Mesothelial cell of epicardium (in vitro differentiated cells): ENCODE data around the gene MBD2. TPM values are rescaled to one million over a fixed set of nuclear protein-coding genes. Genes with fewer than 3 reads are reported as not detected.

ENCODE experiments used
- DNase-seq, 2 experiments: peaks; one replicate each; pipeline ENCODE4 v3.0.0; 2021; ENCODE audit warnings: low spot score in 2 of 2; ENCODE audit not compliant: unreplicated experiment in 2 of 2
- H3K27ac Mint-ChIP-seq: 2 replicates; pipeline ENCODE4 v1.8.0; 2021; ENCODE audit warnings: mixed read lengths
- H3K27me3 Mint-ChIP-seq: 2 replicates; pipeline ENCODE4 v1.8.0; 2021; ENCODE audit warnings: low read depth, mixed read lengths
- H3K36me3 Mint-ChIP-seq: 2 replicates; pipeline ENCODE4 v1.8.0; 2021; ENCODE audit warnings: mixed read lengths
- H3K4me1 Mint-ChIP-seq: 2 replicates; pipeline ENCODE4 v1.8.0; 2021; ENCODE audit warnings: mixed read lengths
- H3K4me3 Mint-ChIP-seq: 2 replicates; pipeline ENCODE4 v1.8.0; 2021; ENCODE audit warnings: mild to moderate bottlenecking, moderate library complexity, mixed read lengths
- H3K9me3 Mint-ChIP-seq: 2 replicates; pipeline ENCODE4 v1.8.0; 2021; ENCODE audit warnings: mixed read lengths
- total RNA-seq: library from RNA; stranded (reverse); gene quantifications from 3 replicates; pipeline ENCODE4 v1.2.1, GENCODE V29; 2021
- TF ChIP-seq, protein P1 (sequence below): fragments of 200-600 bp; sonication (generic); IDR thresholded peaks from one replicate; pipeline ENCODE4 v1.5.0; 2021; ENCODE audit warnings: antibody characterized with exemption; ENCODE audit not compliant: unreplicated experiment

Gene MBD2
- total RNA-seq, 1 donor from 2014 or later: 66.0 TPM

DNA sequence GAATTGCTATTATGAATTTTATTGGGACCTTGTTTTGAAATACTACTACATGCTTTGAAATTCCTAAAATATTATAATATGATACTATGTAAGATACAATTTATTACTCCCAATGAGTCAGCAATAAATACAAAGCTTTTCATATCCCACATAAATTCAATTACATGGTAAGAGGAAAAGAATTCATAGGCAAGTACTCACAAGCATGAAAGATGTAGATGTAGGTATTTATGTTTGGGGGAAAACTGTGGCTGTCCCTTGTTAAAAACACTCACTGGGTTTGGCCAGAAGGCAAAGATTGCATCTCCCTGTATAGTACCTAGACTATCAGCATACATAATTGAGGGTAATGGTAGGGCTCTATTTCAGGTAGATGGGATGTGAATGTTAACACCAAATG, 90.4 kb downstream of the MBD2 start:
- Mint-ChIP-seq H3K27ac (no peak overlapping the region), H3K4me3 (no peak overlapping the region), H3K9me3 (peaks cover 11% of the 10 kb centered on the region), H3K4me1 (peaks cover 9% of the 10 kb centered on the region), H3K27me3 (no peaks in the 10 kb centered on the region), H3K36me3 (peaks cover 15% of the 10 kb centered on the region)
- no peak for DNase-seq
- TF ChIP-seq, protein P1, sequence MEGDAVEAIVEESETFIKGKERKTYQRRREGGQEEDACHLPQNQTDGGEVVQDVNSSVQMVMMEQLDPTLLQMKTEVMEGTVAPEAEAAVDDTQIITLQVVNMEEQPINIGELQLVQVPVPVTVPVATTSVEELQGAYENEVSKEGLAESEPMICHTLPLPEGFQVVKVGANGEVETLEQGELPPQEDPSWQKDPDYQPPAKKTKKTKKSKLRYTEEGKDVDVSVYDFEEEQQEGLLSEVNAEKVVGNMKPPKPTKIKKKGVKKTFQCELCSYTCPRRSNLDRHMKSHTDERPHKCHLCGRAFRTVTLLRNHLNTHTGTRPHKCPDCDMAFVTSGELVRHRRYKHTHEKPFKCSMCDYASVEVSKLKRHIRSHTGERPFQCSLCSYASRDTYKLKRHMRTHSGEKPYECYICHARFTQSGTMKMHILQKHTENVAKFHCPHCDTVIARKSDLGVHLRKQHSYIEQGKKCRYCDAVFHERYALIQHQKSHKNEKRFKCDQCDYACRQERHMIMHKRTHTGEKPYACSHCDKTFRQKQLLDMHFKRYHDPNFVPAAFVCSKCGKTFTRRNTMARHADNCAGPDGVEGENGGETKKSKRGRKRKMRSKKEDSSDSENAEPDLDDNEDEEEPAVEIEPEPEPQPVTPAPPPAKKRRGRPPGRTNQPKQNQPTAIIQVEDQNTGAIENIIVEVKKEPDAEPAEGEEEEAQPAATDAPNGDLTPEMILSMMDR: no peak

DNA sequence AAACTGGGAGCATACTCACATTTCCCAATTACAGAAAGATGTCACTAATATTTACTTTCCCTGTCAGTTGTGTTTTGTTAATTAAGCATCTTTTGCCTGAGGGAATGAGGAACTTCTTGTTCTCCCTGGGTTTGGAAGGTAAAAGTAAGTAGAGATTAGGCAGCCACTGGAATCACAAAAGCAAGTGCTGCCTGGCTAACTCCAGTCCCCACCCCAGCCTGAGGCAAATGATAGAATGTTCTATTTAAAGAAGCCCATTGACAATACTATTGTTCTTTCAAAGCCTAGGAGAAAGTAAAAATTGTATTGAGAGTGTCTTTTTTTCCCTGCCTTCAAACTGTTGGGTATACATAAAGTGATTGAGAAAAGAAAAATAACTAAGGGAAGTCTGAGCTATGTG, 93.8 kb downstream of the MBD2 start:
- Mint-ChIP-seq H3K27me3 (no peaks in the 10 kb centered on the region), H3K4me1 (peaks cover 9% of the 10 kb centered on the region), H3K4me3 (no peak overlapping the region), H3K9me3 (no peaks in the 10 kb centered on the region), H3K27ac (peak overlapping the region; percentile 79), H3K36me3 (peaks cover 4% of the 10 kb centered on the region)
- no peak for DNase-seq
- TF ChIP-seq, protein P1: no peak

DNA sequence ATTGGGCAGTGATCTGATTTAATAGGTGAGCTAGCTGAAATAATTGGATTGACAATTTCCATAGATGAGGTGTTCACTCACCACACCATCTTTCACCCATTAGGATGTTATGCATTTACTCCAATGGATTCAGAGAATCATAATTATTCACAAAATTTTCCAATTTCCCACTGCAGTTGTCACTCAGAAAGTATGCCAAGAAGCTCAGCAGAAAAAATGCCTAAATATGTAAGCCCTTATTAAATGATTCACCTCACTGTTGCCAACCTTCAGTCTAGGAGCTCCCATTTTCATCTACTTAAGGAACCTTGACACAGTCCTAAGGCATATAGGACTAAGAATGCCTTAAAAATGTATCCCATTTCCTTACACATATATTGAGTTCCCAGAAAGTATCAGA, 94.3 kb downstream of the MBD2 start:
- Mint-ChIP-seq H3K36me3 (peaks cover 4% of the 10 kb centered on the region), H3K27me3 (no peaks in the 10 kb centered on the region), H3K4me1 (peaks cover 9% of the 10 kb centered on the region), H3K27ac (no peak overlapping the region), H3K4me3 (no peak overlapping the region), H3K9me3 (no peaks in the 10 kb centered on the region)
- TF ChIP-seq, protein P1: no peak
- no peak for DNase-seq

DNA sequence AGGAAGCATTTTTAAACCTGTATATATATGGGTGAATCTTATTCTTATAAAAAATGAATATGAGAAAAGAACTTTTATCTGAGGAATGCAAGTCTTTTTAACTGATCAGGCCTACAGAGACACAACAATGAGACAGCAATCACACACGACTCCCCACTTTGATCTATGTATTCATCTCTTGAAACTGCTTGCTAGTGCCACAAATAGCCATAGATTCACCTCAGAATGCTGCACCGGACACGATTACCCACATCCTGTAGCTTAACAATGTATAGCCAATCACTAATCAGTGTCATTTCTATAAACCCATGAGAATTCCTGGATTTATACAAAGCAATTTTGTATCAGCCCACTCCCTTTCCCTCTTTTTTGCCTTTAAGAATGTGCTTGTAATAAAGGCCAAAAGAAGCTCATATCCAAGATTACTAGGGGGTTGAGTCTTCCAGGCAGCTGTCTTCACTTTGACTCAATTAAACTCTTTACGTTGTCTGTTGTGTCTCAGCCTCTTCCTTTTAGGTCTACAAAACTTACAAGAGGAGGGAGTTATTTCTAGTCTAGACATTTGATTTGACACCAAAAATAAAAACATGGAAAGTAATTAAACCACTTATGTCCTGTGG, 94.9 kb downstream of the MBD2 start:
- TF ChIP-seq, protein P1: no peak
- H3K27me3 Mint-ChIP-seq: no peaks in the 10 kb centered on the region

DNA sequence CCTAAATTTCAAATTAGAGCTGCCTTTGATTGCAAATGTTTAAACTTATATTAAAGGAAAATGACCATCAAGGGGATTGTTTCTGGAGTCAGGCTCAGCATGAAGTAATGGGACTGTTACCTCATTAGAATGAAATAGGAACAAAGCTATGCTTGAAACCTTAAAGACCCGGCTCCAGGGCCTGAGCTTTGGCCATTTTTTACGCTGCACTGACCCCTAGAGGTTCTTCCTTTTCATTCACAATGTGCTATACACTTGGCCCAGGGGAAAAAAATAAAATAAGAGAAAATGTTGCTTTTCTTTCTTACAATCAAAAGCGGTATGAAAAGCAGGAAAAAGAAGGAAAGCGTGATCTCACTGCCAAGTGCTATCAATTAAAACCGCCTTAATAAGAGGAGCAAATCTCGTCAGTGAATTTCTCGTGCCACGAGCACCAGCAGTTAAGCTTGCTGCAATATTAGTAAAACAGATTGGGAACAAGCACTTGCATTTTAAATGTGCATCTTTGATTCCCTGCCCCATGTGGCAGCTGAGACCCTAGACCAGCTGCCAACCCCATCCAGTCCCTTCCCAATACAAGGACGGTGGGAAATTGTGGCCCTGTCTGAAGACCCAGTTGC, 96.6 kb downstream of the MBD2 start:
- no peaks in the 10 kb centered on the region for H3K27me3 Mint-ChIP-seq
- H3K9me3 Mint-ChIP-seq: no peaks in the 10 kb centered on the region
- H3K36me3 Mint-ChIP-seq: no peaks in the 10 kb centered on the region
- TF ChIP-seq, protein P1: peak; percentile 48
- H3K4me1 Mint-ChIP-seq: peaks cover 11% of the 10 kb centered on the region
- no peak overlapping the region for H3K27ac Mint-ChIP-seq
- H3K4me3 Mint-ChIP-seq: no peak overlapping the region
- no peak for DNase-seq

More for the DNA sequence above, 94.9 kb downstream of the MBD2 start:
- Mint-ChIP-seq H3K4me3 (no peak overlapping the region), H3K9me3 (no peaks in the 10 kb centered on the region), H3K36me3 (peaks cover 4% of the 10 kb centered on the region), H3K27ac (no peak overlapping the region), H3K4me1 (peaks cover 9% of the 10 kb centered on the region)
- no peak for DNase-seq
